Adipocyte (in vitro differentiated cells): ENCODE data around the gene PTPRF.
A peak's percentile ranks its signal among the peaks of the same experiment; 100 is the strongest.
"Not testable (repeated sequence)": the region's sequence is repeated elsewhere in the genome, so short reads cannot be mapped to it uniquely, and the experiment has no call there.

Experiments used
- DNase-seq: peaks from one replicate; pipeline ENCODE4 v3.0.0-alpha.2; 2015; ENCODE audit warnings: low read depth
- H3K27me3 ChIP-seq: replicated peaks from 2 replicates; pipeline ENCODE4 v1.7.0; 2013; ENCODE audit warnings: mild to moderate bottlenecking, low read length, moderate library complexity; ENCODE audit not compliant: control insufficient read depth, insufficient read depth
- H3K36me3 ChIP-seq: 2 replicates; pipeline ENCODE4 v1.7.0; 2013; ENCODE audit warnings: low read length, mild to moderate bottlenecking, moderate library complexity; ENCODE audit not compliant: control insufficient read depth, insufficient read depth, severe bottlenecking
- H3K4me1 ChIP-seq: 2 replicates; pipeline ENCODE4 v1.7.0; 2013; ENCODE audit warnings: mild to moderate bottlenecking, low read length, moderate library complexity; ENCODE audit not compliant: control insufficient read depth, insufficient read depth
- H3K4me3 ChIP-seq: 2 replicates; pipeline ENCODE4 v1.7.0; 2013; ENCODE audit warnings: mild to moderate bottlenecking, low read length, moderate library complexity
- H3K9ac ChIP-seq: 2 replicates; pipeline ENCODE4 v1.7.0; 2013; ENCODE audit warnings: mild to moderate bottlenecking, low read length, moderate library complexity
- H3K9me3 ChIP-seq: 2 replicates; pipeline ENCODE4 v1.7.0; 2013; ENCODE audit warnings: mild to moderate bottlenecking, low read length, moderate library complexity; ENCODE audit not compliant: control insufficient read depth

Gene PTPRF

GRCh38 chr1:43547538-43548072 lies 16.9 kb downstream of the PTPRF start:
- no peaks in the 10 kb centered on the region for H3K27me3 ChIP-seq
- no peak for DNase-seq
- no peaks in the 10 kb centered on the region for H3K9me3 ChIP-seq
- peaks cover 25% of the 10 kb centered on the region for H3K4me1 ChIP-seq
- H3K36me3 ChIP-seq, result no peaks in the 10 kb centered on the region
- no peak overlapping the region for H3K9ac ChIP-seq
- no peak overlapping the region for H3K4me3 ChIP-seq

GRCh38 chr1:43548285-43549271 lies 17.9 kb downstream of the PTPRF start:
- Histone ChIP-seq H3K27me3 (no peaks in the 10 kb centered on the region), H3K9ac (no peak overlapping the region), H3K36me3 (peaks cover 1% of the 10 kb centered on the region), H3K4me3 (no peak overlapping the region), H3K4me1 (peaks cover 33% of the 10 kb centered on the region), H3K9me3 (no peaks in the 10 kb centered on the region)
- DNase-seq, result no peak

- H3K9me3 ChIP-seq, H3K4me3 ChIP-seq, H3K27me3 ChIP-seq, H3K36me3 ChIP-seq, H3K9ac ChIP-seq, DNase-seq: not testable (repeated sequence)
- H3K4me1 ChIP-seq, result peaks cover 41% of the 10 kb centered on the region
Observed at GRCh38 chr1:43549394-43549793, 18.7 kb downstream of the PTPRF start.

GRCh38 chr1:43549921-43550597 lies 19.4 kb downstream of the PTPRF start:
- no peak overlapping the region for H3K9ac ChIP-seq
- no peak for DNase-seq
- peaks cover 42% of the 10 kb centered on the region for H3K4me1 ChIP-seq
- peaks cover 6% of the 10 kb centered on the region for H3K36me3 ChIP-seq
- no peaks in the 10 kb centered on the region for H3K27me3 ChIP-seq
- no peak overlapping the region for H3K4me3 ChIP-seq
- no peaks in the 10 kb centered on the region for H3K9me3 ChIP-seq

GRCh38 chr1:43550598-43551246 lies 20.0 kb downstream of the PTPRF start:
- no peak overlapping the region for H3K4me3 ChIP-seq
- H3K9me3 ChIP-seq, result no peaks in the 10 kb centered on the region
- no peaks in the 10 kb centered on the region for H3K27me3 ChIP-seq
- H3K4me1 ChIP-seq, result peaks cover 43% of the 10 kb centered on the region
- peaks cover 6% of the 10 kb centered on the region for H3K36me3 ChIP-seq
- no peak for DNase-seq
- no peak overlapping the region for H3K9ac ChIP-seq

GRCh38 chr1:43551396-43551888 lies 20.8 kb downstream of the PTPRF start:
- no peaks in the 10 kb centered on the region for H3K9me3 ChIP-seq
- H3K9ac ChIP-seq, result no peak overlapping the region
- peaks cover 43% of the 10 kb centered on the region for H3K4me1 ChIP-seq
- DNase-seq, result no peak
- no peak overlapping the region for H3K4me3 ChIP-seq
- no peaks in the 10 kb centered on the region for H3K27me3 ChIP-seq
- H3K36me3 ChIP-seq, result peaks cover 6% of the 10 kb centered on the region

- H3K9me3 ChIP-seq, result no peaks in the 10 kb centered on the region
- H3K9ac ChIP-seq, result no peak overlapping the region
- peaks cover 6% of the 10 kb centered on the region for H3K36me3 ChIP-seq
- H3K4me1 ChIP-seq, result peaks cover 49% of the 10 kb centered on the region
- H3K4me3 ChIP-seq, result no peak overlapping the region
- no peaks in the 10 kb centered on the region for H3K27me3 ChIP-seq
- no peak for DNase-seq
Observed at GRCh38 chr1:43552059-43552742, 21.5 kb downstream of the PTPRF start.

- Histone ChIP-seq H3K4me1 (peaks cover 47% of the 10 kb centered on the region), H3K27me3 (no peaks in the 10 kb centered on the region), H3K36me3 (peaks cover 6% of the 10 kb centered on the region), H3K9ac (no peak overlapping the region), H3K4me3 (no peak overlapping the region), H3K9me3 (no peaks in the 10 kb centered on the region)
- no peak for DNase-seq
Observed at GRCh38 chr1:43552813-43553212, 22.1 kb downstream of the PTPRF start.

- H3K9me3 ChIP-seq, result no peaks in the 10 kb centered on the region
- H3K4me3 ChIP-seq, result no peak overlapping the region
- H3K27me3 ChIP-seq, result no peaks in the 10 kb centered on the region
- peaks cover 6% of the 10 kb centered on the region for H3K36me3 ChIP-seq
- DNase-seq, result peak; percentile 71
- no peak overlapping the region for H3K9ac ChIP-seq
- H3K4me1 ChIP-seq, result peaks cover 62% of the 10 kb centered on the region
Observed at GRCh38 chr1:43554444-43554992, 23.8 kb downstream of the PTPRF start.

GRCh38 chr1:43556782-43557181 lies 26.1 kb downstream of the PTPRF start:
- Histone ChIP-seq H3K27me3 (no peaks in the 10 kb centered on the region), H3K36me3 (peaks cover 6% of the 10 kb centered on the region), H3K9ac (peak overlapping the region; percentile 69), H3K4me3 (no peak overlapping the region), H3K9me3 (no peaks in the 10 kb centered on the region), H3K4me1 (peaks cover 62% of the 10 kb centered on the region)
- no peak for DNase-seq
